ENCODE measurements around the gene HES2.

DNA sequence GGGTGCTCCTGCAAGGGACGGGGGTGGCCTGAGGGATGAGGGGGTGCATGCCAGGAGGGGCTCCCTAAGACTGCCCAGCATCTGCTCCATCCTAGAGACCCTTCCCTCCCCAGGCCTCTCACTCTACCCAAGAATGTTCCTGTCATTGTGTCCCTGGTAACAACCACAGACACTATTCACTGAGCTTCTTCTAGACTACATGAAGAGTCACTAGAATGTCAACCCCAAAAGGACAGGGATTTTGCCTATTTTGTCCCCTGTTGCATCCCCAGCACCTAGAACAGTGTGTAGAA, 43.3 kb upstream of the HES2 start:
- no peak for TF ChIP-seq YY1 (IDR thresholded peaks at IDR 0.05; ENCODE audit: insufficient read depth, insufficient read length)
- TF ChIP-seq SUZ12 (IDR thresholded peaks at IDR 0.05; ENCODE audit: extremely low read depth, insufficient read depth, insufficient read length) = no peak

Measured in NT2/D1 (cell line).